Gastroesophageal sphincter (tissue), 4 donors: ENCODE data around the gene TSHZ2. TPM values are rescaled to one million over a fixed set of nuclear protein-coding genes. Genes with fewer than 3 reads are reported as not detected.
"Not testable (repeated sequence)": the region's sequence is repeated elsewhere in the genome, so short reads cannot be mapped to it uniquely, and the experiment has no call there.

ENCODE experiments used
- ATAC-seq: fragments of 150-250 bp; one replicate; pipeline ENCODE4 v1.9.1; 2016; ENCODE audit warnings: mild to moderate bottlenecking, moderate library complexity
- H3K27ac ChIP-seq, 4 donors: fragments of 200-600 bp; sonication (generic) in 3 of 4; 1 replicate in 3 of 4; 2 replicates in 1 of 4; pipeline ENCODE4 v1.5.1; 2016 to 2019
- H3K27me3 ChIP-seq: fragments of 200-600 bp; sonication (generic); one replicate; pipeline ENCODE4 v1.5.1; 2019
- H3K36me3 ChIP-seq, 2 donors: fragments of 200-600 bp; sonication (generic); one replicate each; pipeline ENCODE4 v1.5.1; 2019; ENCODE audit warnings: control low read depth in 1 of 2
- H3K4me1 ChIP-seq, 3 donors: fragments of 200-600 bp; sonication (generic); 1 replicate in 2 of 3; 2 replicates in 1 of 3; pipeline ENCODE4 v1.5.1; 2016 to 2019; ENCODE audit warnings: control low read depth in 2 of 3
- H3K4me3 ChIP-seq, 2 donors: fragments of 200-600 bp; sonication (generic); one replicate each; pipeline ENCODE4 v1.5.1; 2019; ENCODE audit warnings: mild to moderate bottlenecking in 1 of 2, moderate library complexity in 1 of 2
- H3K9me3 ChIP-seq, 3 donors: fragments of 200-600 bp; sonication (generic); one replicate each; pipeline ENCODE4 v1.5.1; 2017 to 2019; ENCODE audit warnings: control low read depth in 2 of 3
- CTCF ChIP-seq, 4 experiments: fragments of 200-600 bp in 2 of 4; fragments of 450-650 bp in 2 of 4; sonication (generic) in 1 of 4; IDR thresholded peaks; one replicate each; pipeline ENCODE4 v1.5.1; 2017 to 2019; ENCODE audit warnings: antibody characterized with exemption in 4 of 4, mild to moderate bottlenecking in 2 of 4, moderate library complexity in 2 of 4
- EP300 ChIP-seq: sonication (generic); formaldehyde crosslinking; IDR thresholded peaks from one replicate; pipeline ENCODE4 v1.6.1; 2017; ENCODE audit warnings: antibody characterized with exemption, mild to moderate bottlenecking
- POLR2A ChIP-seq, 2 donors: fragments of 450-650 bp; IDR thresholded peaks; one replicate each; pipeline ENCODE4 v1.6.1; 2017; ENCODE audit warnings: antibody characterized with exemption in 2 of 2, mild to moderate bottlenecking in 2 of 2, moderate library complexity in 1 of 2
- POLR2AphosphoS5 ChIP-seq: sonication (generic); formaldehyde crosslinking; IDR thresholded peaks from one replicate; pipeline ENCODE4 v1.6.1; 2017; ENCODE audit warnings: antibody characterized with exemption
- WGBS, 2 donors: methylation state at CpG; one replicate each; pipeline ENCODE4 v1.1.5; 2018; ENCODE audit warnings: low coverage in 1 of 2; 5-methylcytosine and 5-hydroxymethylcytosine counted together
- total RNA-seq, 4 donors: library from RNA; depleted of rRNA; stranded (reverse); fragments of >200 nt; gene quantifications; one replicate each; pipeline ENCODE4 v1.1.0, GENCODE V29; 2016

The TSHZ2 gene
- total RNA-seq, 4 donors from 2014 or later, result 9.9 to 21.3 (median 12.2) TPM

DNA sequence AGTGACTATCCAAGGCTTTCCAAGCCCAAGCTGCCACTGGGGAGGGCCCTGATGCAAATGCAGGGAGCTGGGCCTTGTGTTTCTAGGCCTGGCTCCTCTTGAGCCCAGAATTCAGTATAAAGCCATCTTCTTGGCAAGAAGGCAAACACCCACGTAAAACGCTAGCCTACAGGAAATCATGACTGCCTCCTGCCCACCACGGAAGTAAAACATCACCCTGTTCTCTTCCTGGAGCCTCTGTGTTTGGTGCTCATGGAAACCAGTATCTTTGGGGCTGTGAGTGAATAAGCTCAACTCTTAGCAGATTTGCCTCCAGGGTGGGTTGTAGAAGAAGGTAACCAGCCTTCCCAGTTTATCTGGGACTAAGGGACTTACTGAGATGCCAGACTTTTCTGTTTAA, 350.5 kb downstream of the TSHZ2 start:
- no peak for ATAC-seq
- Histone ChIP-seq H3K27me3 (no peaks in the 10 kb centered on the region), H3K9me3 (no peaks in the 10 kb centered on the region), H3K4me3 (no peak overlapping the region), H3K4me1 (no peaks in the 10 kb centered on the region), H3K36me3 (no peaks in the 10 kb centered on the region), H3K27ac (no peak overlapping the region)
- no CpG with 5 or more reads among the region's 3 CpGs for WGBS, 2 donors
- TF ChIP-seq EP300 (no peak), CTCF (IDR thresholded peaks at IDR 0.05) (no peak), POLR2A (IDR thresholded peaks at IDR 0.05) (no peak), POLR2AphosphoS5 (no peak)

GRCh38 chr20:53323460-53323859, 351.3 kb downstream of the TSHZ2 start:
- not testable (repeated sequence) for H3K4me1 ChIP-seq, H3K27ac ChIP-seq, H3K36me3 ChIP-seq, H3K9me3 ChIP-seq, ATAC-seq, H3K4me3 ChIP-seq, H3K27me3 ChIP-seq
- 93 to 95% methylated on average over 2 to 6 of the region's 6 CpGs for WGBS, 2 donors

- H3K27me3 ChIP-seq, result no peaks in the 10 kb centered on the region
- no peaks in the 10 kb centered on the region for H3K9me3 ChIP-seq
- no peak overlapping the region for H3K27ac ChIP-seq
- H3K4me3 ChIP-seq, result no peak overlapping the region
- H3K4me1 ChIP-seq, result no peaks in the 10 kb centered on the region
- TF ChIP-seq CTCF (IDR thresholded peaks at IDR 0.05), result no peak
- TF ChIP-seq POLR2A (IDR thresholded peaks at IDR 0.05), result no peak
- no peak for TF ChIP-seq POLR2AphosphoS5
- no peak for TF ChIP-seq EP300
- 10 to 44% methylated on average over 2 to 4 of the region's 4 CpGs for WGBS, 2 donors
- no peaks in the 10 kb centered on the region for H3K36me3 ChIP-seq
- no peak for ATAC-seq
Measured at GRCh38 chr20:53324816-53325215, 352.7 kb downstream of the TSHZ2 start.

DNA sequence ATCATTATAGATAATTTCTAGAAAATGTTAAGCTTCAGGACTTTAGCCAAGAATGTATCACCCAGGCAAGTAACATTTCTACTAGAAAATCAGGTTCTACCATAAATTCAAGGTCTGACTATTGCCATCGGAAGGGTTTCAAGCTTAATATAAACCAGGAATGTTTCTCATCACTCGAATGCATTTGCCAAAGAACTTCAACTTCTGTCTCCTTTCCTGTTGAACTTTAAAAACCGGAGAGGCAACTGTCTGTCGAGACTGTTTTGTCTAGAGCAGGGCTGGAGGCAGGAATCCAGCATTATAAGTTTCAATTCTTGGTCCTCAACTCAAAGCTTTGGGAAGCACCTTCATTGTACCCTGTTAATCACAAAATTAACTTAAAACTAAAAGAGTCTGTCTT, 356.8 kb downstream of the TSHZ2 start:
- TF ChIP-seq EP300 (no peak), CTCF (IDR thresholded peaks at IDR 0.05) (no peak), POLR2A (IDR thresholded peaks at IDR 0.05) (no peak), POLR2AphosphoS5 (no peak)

DNA sequence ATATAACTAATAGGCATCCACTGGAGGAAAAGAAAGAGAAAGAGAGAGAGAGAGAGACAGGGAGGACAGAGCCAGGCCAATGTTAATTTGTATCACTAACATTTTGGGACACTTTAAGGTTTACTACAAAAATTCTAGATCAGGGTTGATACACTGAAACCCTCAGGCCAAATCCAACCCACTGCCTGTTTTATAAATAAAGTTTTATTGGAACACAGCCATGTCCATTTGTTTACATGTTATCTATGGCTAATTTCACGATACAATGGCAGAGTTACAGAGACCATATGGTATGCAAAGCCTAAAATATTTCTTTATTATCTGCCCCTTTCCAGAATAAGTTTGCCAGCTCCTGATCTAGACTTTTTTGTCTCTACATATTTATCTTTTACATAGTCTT, 357.6 kb downstream of the TSHZ2 start:
- WGBS, 2 donors, result 18 to 53% methylated on average over 1 of the region's 1 CpG
- ATAC-seq, result no peak
- Histone ChIP-seq H3K9me3 (no peaks in the 10 kb centered on the region), H3K27me3 (no peaks in the 10 kb centered on the region), H3K27ac (no peak overlapping the region), H3K36me3 (no peaks in the 10 kb centered on the region), H3K4me3 (no peak overlapping the region), H3K4me1 (peaks cover 0 to 7% (median 0%) of the 10 kb centered on the region in 3 donors)
- TF ChIP-seq EP300 (no peak), POLR2A (IDR thresholded peaks at IDR 0.05) (no peak)

More for the DNA sequence above, 356.8 kb downstream of the TSHZ2 start:
- Histone ChIP-seq H3K4me3 (no peak overlapping the region), H3K9me3 (no peaks in the 10 kb centered on the region), H3K4me1 (peaks cover 0 to 7% (median 0%) of the 10 kb centered on the region in 3 donors), H3K27me3 (no peaks in the 10 kb centered on the region), H3K36me3 (no peaks in the 10 kb centered on the region), H3K27ac (no peak overlapping the region)
- 17 to 25% methylated on average over 4 of the region's 4 CpGs for WGBS, 2 donors
- ATAC-seq, result no peak

- no peaks in the 10 kb centered on the region for H3K9me3 ChIP-seq
- H3K27ac ChIP-seq, result peak overlapping the region in 1 of 4 donors; percentile 9
- no peak for ATAC-seq
- H3K36me3 ChIP-seq, result no peaks in the 10 kb centered on the region
- peaks cover 0 to 7% (median 0%) of the 10 kb centered on the region in 3 donors for H3K4me1 ChIP-seq
- 22 to 23% methylated on average over 6 of the region's 6 CpGs for WGBS, 2 donors
- no peak overlapping the region for H3K4me3 ChIP-seq
- no peaks in the 10 kb centered on the region for H3K27me3 ChIP-seq
- TF ChIP-seq CTCF (IDR thresholded peaks at IDR 0.05) (no peak), POLR2AphosphoS5 (no peak), POLR2A (IDR thresholded peaks at IDR 0.05) (no peak), EP300 (no peak)
Measured at GRCh38 chr20:53330601-53331140, 358.5 kb downstream of the TSHZ2 start.
